HepG2 (cell line): ENCODE data around the gene SPP2. TPM values are rescaled to one million over a fixed set of nuclear protein-coding genes. Genes with fewer than 3 reads are reported as not detected.
A peak's percentile ranks its signal among the peaks of the same experiment; 100 is the strongest.

Source experiments
- ATAC-seq: fragments of 200-7000 bp; cut with Tn5 transposase; 3 replicates; pipeline ENCODE4 v1.9.1; 2020; ENCODE audit warnings: mild to moderate bottlenecking, moderate library complexity
- BruUV-seq: library from RNA; stranded (reverse); fragments of 400-500 nt; replicated peaks from 2 replicates; lab custom pipeline; 2021; lab: Mats Ljungman, UMichigan
- CTCF ChIA-PET: fragments of 300-600 bp; formaldehyde crosslinking; extraction: SDS; loops from one replicate; lab custom pipeline; 2021; ENCODE audit warnings: low total read pairs, inconsistent platforms, low intra/inter-chr PET ratio; lab: Yijun Ruan, JAX
- POLR2A ChIA-PET: fragments of 350-600 bp; sonication (Branson Sonifier 250); formaldehyde crosslinking; loops from one replicate; lab custom pipeline; 2020; ENCODE audit warnings: antibody characterized with exemption, inconsistent platforms; lab: Yijun Ruan, JAX
- DNase-seq: peaks from one replicate; pipeline ENCODE4 v3.0.0-alpha.2; 2015; ENCODE audit warnings: low spot score
- FAIRE-seq: peaks from 3 replicates; lab custom pipeline; 2011; peaks lifted over from hg19 to GRCh38; lab: Jason Lieb, UNC
- H2AFZ ChIP-seq: one replicate; pipeline ENCODE4 v1.6.1; 2011; ENCODE audit warnings: low read length, inconsistent platforms
- H3K27ac ChIP-seq: fragments of 300-600 bp; 3 replicates; pipeline ENCODE4 v1.8.0; 2011; ENCODE audit warnings: mixed run types, mild to moderate bottlenecking, mixed read lengths, low read length, inconsistent platforms; ENCODE audit not compliant: insufficient read depth; ENCODE audit errors: extremely low read length
- H3K27me3 ChIP-seq, 2 experiments: fragments of 200-600 bp in 1 of 2; 2 replicates in 1 of 2; 3 replicates in 1 of 2; pipeline versions ENCODE4 v1.6.0 to v1.8.0; 2011; ENCODE audit warnings: low read length in 2 of 2, mild to moderate bottlenecking in 2 of 2, moderate library complexity in 2 of 2, inconsistent platforms in 1 of 2; ENCODE audit not compliant: insufficient read depth in 2 of 2, control insufficient read depth in 1 of 2
- H3K36me3 ChIP-seq, 2 experiments: fragments of 200-600 bp in 1 of 2; replicated peaks in 1 of 2; 2 replicates in 1 of 2; 3 replicates in 1 of 2; pipeline versions ENCODE4 v1.5.1 to v1.8.0; 2011; ENCODE audit warnings: low read length in 2 of 2, inconsistent platforms in 1 of 2; ENCODE audit not compliant: insufficient read depth in 2 of 2, control insufficient read depth in 1 of 2
- H3K4me1 ChIP-seq: 2 replicates; pipeline ENCODE4 v1.5.1; 2012; ENCODE audit warnings: low read length, inconsistent platforms; ENCODE audit not compliant: insufficient read depth
- H3K4me2 ChIP-seq: 2 replicates; pipeline ENCODE4 v1.6.0; 2011; ENCODE audit warnings: low read depth, low read length, inconsistent platforms
- H3K4me3 ChIP-seq, 3 experiments: fragments of 200-600 bp in 1 of 3; sonication (generic), shearing (Covaris generic) in 1 of 3; replicated peaks in 1 of 3; 2 replicates each; pipeline ENCODE4 v1.5.1; 2011 to 2016; ENCODE audit warnings: low read length in 3 of 3, inconsistent platforms in 2 of 3, low read depth in 2 of 3, mild to moderate bottlenecking in 2 of 3, control low read depth in 1 of 3, mixed read lengths in 1 of 3; ENCODE audit not compliant: insufficient read depth in 1 of 3
- H3K79me2 ChIP-seq: one replicate; pipeline ENCODE4 v1.6.1; 2011; ENCODE audit warnings: low read length, inconsistent platforms; ENCODE audit not compliant: insufficient read depth
- H3K9ac ChIP-seq: 2 replicates; pipeline ENCODE4 v1.6.0; 2011; ENCODE audit warnings: mild to moderate bottlenecking, low read depth, low read length, inconsistent platforms; ENCODE audit not compliant: insufficient read depth
- H3K9me3 ChIP-seq: 2 replicates; pipeline ENCODE4 v1.5.1; 2012; ENCODE audit warnings: mild to moderate bottlenecking, low read length
- H4K20me1 ChIP-seq: 2 replicates; pipeline ENCODE4 v1.6.0; 2011; ENCODE audit warnings: inconsistent platforms, mild to moderate bottlenecking, low read length, moderate library complexity; ENCODE audit not compliant: insufficient read depth
- ATF1 ChIP-seq: IDR thresholded peaks from 2 replicates; pipeline ENCODE4 v1.6.1; 2016; ENCODE audit warnings: mild to moderate bottlenecking, control low read depth
- CEBPB ChIP-seq: IDR thresholded peaks from 2 replicates; pipeline ENCODE4 v1.6.1; 2011; ENCODE audit warnings: low read depth, low read length, improper control_type of control experiment, borderline replicate concordance
- ELF1 ChIP-seq: sonication (generic); formaldehyde crosslinking; IDR thresholded peaks from 2 replicates; pipeline ENCODE4 v1.4.0; 2020; ENCODE audit warnings: missing genetic modification reagents
- FOXO1 ChIP-seq: sonication (generic); formaldehyde crosslinking; IDR thresholded peaks from 2 replicates; pipeline ENCODE4 v1.4.0; 2020; ENCODE audit warnings: missing genetic modification reagents
- GTF3A ChIP-seq: sonication (generic); formaldehyde crosslinking; conservative IDR thresholded peaks from 2 replicates; pipeline ENCODE4 v1.4.0; 2020; ENCODE audit warnings: mild to moderate bottlenecking, missing genetic modification reagents
- HOXD1 ChIP-seq: sonication (generic); formaldehyde crosslinking; IDR thresholded peaks from 2 replicates; pipeline ENCODE4 v1.5.0; 2020; ENCODE audit warnings: missing genetic modification reagents
- U2AF1 ChIP-seq: fragments of 200-400 bp; formaldehyde crosslinking; optimal IDR thresholded peaks from 2 replicates; pipeline ENCODE3; 2017; ENCODE audit warnings: mild to moderate bottlenecking, low read depth, low read length
- ZC3H13 ChIP-seq: sonication (generic); formaldehyde crosslinking; IDR thresholded peaks from 2 replicates; pipeline ENCODE4 v1.8.1; 2023; ENCODE audit warnings: mild to moderate bottlenecking, missing genetic modification reagents, moderate library complexity
- ZNF12 ChIP-seq: sonication (generic); formaldehyde crosslinking; IDR thresholded peaks from 2 replicates; pipeline ENCODE4 v1.5.0; 2020; ENCODE audit warnings: missing genetic modification reagents
- ZNF224 ChIP-seq: sonication (generic); formaldehyde crosslinking; IDR thresholded peaks from 2 replicates; pipeline ENCODE4 v1.5.0; 2020; ENCODE audit warnings: mild to moderate bottlenecking, missing genetic modification reagents
- ZNF329 ChIP-seq: sonication (generic); formaldehyde crosslinking; IDR thresholded peaks from 2 replicates; pipeline ENCODE4 v1.9.0; 2021; ENCODE audit warnings: low read depth, mild to moderate bottlenecking, missing genetic modification reagents
- ZNF660 ChIP-seq: sonication (generic); formaldehyde crosslinking; IDR thresholded peaks from 2 replicates; pipeline ENCODE4 v1.5.1; 2020; ENCODE audit warnings: mild to moderate bottlenecking, low read depth, missing genetic modification reagents, borderline replicate concordance
- ZNF672 ChIP-seq: sonication (generic); formaldehyde crosslinking; IDR thresholded peaks from 2 replicates; pipeline ENCODE4 v1.8.1; 2022; ENCODE audit warnings: missing genetic modification reagents
- ZNF790 ChIP-seq: sonication (generic); formaldehyde crosslinking; IDR thresholded peaks from 2 replicates; pipeline ENCODE4 v1.8.0; 2022; ENCODE audit warnings: missing genetic modification reagents, mild to moderate bottlenecking, borderline replicate concordance
- ZSCAN9 ChIP-seq: IDR thresholded peaks from 2 replicates; pipeline ENCODE4 v1.6.1; 2016; ENCODE audit warnings: borderline replicate concordance
- WGBS: methylation state at CpG from one replicate; pipeline ENCODE4 v1.1.6; 2017; ENCODE audit warnings: low lambda C conversion rate; 5-methylcytosine and 5-hydroxymethylcytosine counted together
- in situ Hi-C: cut with HindIII; loops from 2 replicates; pipeline ENCODE4 v1.10.0; 2017; ENCODE audit warnings: low pct_unique_long_range_greater_than_20kb; ENCODE audit not compliant: extremely low pct_ligation_motif_present
- intact Hi-C: fragments of 100-400 bp; cut with micrococcal nuclease; formaldehyde crosslinking; loops from one replicate; pipeline ENCODE4 v1.10.0; 2022; ENCODE audit not compliant: unreplicated experiment
- polyA plus RNA-seq, 8 experiments: library from polyadenylated mRNA; depleted of rRNA in 3 of 8; stranded (reverse) in 7 of 8; unstranded in 1 of 8; fragments of >200 nt; fragmentation: Illumina TruSeq in 4 of 8; extraction: Trizol in 4 of 8; gene quantifications; 2 replicates each; pipeline versions ENCODE4 v1.2.1 to v1.2.3, GENCODE V29; 2011 to 2016; ENCODE audit warnings: low read depth in 4 of 8, missing spikeins in 1 of 8, mixed read lengths in 1 of 8; ENCODE audit not compliant: insufficient read depth in 1 of 8
- total RNA-seq, 5 experiments: library from RNA; depleted of rRNA; stranded (reverse); fragments of >200 nt; fragmentation: Illumina TruSeq; extraction: Trizol; gene quantifications; 2 replicates each; pipeline ENCODE4 v1.2.3, GENCODE V29; 2016; ENCODE audit warnings: low read depth in 1 of 5
- TF ChIP-seq, protein P1 (sequence below): IDR thresholded peaks from 2 replicates; pipeline ENCODE4 v1.4.0; 2020; ENCODE audit warnings: mild to moderate bottlenecking, missing genetic modification reagents
- TF ChIP-seq, protein P2 (sequence below): sonication (generic); formaldehyde crosslinking; IDR thresholded peaks from 2 replicates; pipeline ENCODE4 v1.5.0; 2020; ENCODE audit warnings: missing genetic modification reagents
- TF ChIP-seq, protein P3 (sequence below): sonication (generic); formaldehyde crosslinking; conservative IDR thresholded peaks from 2 replicates; pipeline ENCODE4 v1.5.0; 2020; ENCODE audit warnings: missing genetic modification reagents

SPP2 gene
- total and polyA plus RNA-seq, 2 of the 13 experiments (the other 11 are each of a cell fraction or from before 2014, with no cell fraction given), result not detected

DNA sequence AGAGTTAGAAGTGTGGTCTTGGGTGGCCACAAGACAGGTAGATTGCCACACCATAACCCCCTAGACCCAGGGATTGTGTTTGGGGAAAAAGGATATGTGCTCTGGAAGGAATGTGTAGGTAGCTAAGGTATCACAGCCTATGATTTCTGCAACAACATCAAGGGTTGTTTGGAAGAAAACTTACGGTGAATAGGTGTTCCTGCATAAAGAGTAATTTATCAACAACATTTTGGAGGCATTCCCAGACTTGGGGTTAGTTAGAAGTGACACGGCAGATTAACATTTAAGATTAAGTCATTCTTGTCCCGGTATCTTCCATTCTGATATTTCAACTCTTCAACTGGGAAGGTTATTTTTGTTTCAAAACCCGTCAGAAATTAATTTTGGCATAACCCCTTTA, 65.5 kb downstream of the SPP2 start:
- no peak overlapping the region for H3K27ac ChIP-seq
- POLR2A ChIA-PET, result no interaction called here
- FAIRE-seq, result no peak

DNA sequence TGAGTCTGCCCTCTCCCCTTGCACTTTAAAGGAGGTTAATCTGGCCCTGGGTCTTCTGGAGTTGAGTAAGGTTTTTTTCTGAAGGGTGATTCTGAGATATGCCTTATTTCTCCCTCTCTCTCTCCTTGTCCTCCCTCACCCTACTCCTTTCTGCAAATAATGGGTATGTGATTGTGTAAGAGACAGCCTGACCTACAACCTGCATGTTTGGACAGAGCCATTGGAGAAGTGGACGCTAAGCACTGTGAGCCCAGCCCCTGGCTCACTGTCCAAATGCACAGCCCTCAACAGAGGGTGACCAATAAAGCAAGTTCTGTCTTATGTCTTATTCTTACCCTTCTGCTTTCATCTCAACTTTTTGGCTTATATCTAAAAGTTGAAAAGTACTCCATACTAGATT, 71.5 kb downstream of the SPP2 start:
- no peak for TF ChIP-seq GTF3A (CRISPR knock-in tag)
- no peak for TF ChIP-seq ATF1 (CRISPR knock-in tag)
- TF ChIP-seq, protein P1, sequence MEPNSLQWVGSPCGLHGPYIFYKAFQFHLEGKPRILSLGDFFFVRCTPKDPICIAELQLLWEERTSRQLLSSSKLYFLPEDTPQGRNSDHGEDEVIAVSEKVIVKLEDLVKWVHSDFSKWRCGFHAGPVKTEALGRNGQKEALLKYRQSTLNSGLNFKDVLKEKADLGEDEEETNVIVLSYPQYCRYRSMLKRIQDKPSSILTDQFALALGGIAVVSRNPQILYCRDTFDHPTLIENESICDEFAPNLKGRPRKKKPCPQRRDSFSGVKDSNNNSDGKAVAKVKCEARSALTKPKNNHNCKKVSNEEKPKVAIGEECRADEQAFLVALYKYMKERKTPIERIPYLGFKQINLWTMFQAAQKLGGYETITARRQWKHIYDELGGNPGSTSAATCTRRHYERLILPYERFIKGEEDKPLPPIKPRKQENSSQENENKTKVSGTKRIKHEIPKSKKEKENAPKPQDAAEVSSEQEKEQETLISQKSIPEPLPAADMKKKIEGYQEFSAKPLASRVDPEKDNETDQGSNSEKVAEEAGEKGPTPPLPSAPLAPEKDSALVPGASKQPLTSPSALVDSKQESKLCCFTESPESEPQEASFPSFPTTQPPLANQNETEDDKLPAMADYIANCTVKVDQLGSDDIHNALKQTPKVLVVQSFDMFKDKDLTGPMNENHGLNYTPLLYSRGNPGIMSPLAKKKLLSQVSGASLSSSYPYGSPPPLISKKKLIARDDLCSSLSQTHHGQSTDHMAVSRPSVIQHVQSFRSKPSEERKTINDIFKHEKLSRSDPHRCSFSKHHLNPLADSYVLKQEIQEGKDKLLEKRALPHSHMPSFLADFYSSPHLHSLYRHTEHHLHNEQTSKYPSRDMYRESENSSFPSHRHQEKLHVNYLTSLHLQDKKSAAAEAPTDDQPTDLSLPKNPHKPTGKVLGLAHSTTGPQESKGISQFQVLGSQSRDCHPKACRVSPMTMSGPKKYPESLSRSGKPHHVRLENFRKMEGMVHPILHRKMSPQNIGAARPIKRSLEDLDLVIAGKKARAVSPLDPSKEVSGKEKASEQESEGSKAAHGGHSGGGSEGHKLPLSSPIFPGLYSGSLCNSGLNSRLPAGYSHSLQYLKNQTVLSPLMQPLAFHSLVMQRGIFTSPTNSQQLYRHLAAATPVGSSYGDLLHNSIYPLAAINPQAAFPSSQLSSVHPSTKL (CRISPR knock-in tag), result no peak
- TF ChIP-seq ZNF660, result no peak
- peak; percentile 60; the same call in 1 of the 2 replicates for TF ChIP-seq CEBPB
- TF ChIP-seq, protein P2, sequence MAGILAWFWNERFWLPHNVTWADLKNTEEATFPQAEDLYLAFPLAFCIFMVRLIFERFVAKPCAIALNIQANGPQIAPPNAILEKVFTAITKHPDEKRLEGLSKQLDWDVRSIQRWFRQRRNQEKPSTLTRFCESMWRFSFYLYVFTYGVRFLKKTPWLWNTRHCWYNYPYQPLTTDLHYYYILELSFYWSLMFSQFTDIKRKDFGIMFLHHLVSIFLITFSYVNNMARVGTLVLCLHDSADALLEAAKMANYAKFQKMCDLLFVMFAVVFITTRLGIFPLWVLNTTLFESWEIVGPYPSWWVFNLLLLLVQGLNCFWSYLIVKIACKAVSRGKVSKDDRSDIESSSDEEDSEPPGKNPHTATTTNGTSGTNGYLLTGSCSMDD (CRISPR knock-in tag), result no peak
- no peak for TF ChIP-seq ZNF224 (CRISPR knock-in tag)
- TF ChIP-seq, protein P3, sequence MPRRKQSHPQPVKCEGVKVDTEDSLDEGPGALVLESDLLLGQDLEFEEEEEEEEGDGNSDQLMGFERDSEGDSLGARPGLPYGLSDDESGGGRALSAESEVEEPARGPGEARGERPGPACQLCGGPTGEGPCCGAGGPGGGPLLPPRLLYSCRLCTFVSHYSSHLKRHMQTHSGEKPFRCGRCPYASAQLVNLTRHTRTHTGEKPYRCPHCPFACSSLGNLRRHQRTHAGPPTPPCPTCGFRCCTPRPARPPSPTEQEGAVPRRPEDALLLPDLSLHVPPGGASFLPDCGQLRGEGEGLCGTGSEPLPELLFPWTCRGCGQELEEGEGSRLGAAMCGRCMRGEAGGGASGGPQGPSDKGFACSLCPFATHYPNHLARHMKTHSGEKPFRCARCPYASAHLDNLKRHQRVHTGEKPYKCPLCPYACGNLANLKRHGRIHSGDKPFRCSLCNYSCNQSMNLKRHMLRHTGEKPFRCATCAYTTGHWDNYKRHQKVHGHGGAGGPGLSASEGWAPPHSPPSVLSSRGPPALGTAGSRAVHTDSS, result no peak
- Histone ChIP-seq H3K27me3 (no peaks in the 10 kb centered on the region), H3K9me3 (no peaks in the 10 kb centered on the region), H3K27ac (no peak overlapping the region), H3K4me2 (no peak overlapping the region), H2AFZ (no peak overlapping the region), H3K79me2 (no peaks in the 10 kb centered on the region), H3K36me3 (no peaks in the 10 kb centered on the region), H3K4me3 (no peak overlapping the region), H3K9ac (no peak overlapping the region), H4K20me1 (no peaks in the 10 kb centered on the region), H3K4me1 (no peaks in the 10 kb centered on the region)
- ATAC-seq (no peak), DNase-seq (no peak), FAIRE-seq (peak; percentile 21)
- POLR2A ChIA-PET, result no interaction called here
- no TSS peak for BruUV-seq
- in situ Hi-C loops (no loop called here), intact Hi-C loops (no loop called here)
- CTCF ChIA-PET, result no interaction called here
- 0% methylated on average over 1 of the region's 1 CpG for WGBS

More for the DNA sequence above, 65.5 kb downstream of the SPP2 start:
- intact Hi-C loops, result no loop called here
- CTCF ChIA-PET, result no interaction called here
- no peaks in the 10 kb centered on the region for H3K4me1 ChIP-seq
- 41% methylated on average over 4 of the region's 4 CpGs for WGBS
- ATAC-seq, result no peak
- in situ Hi-C loops, result no loop called here
- no peaks in the 10 kb centered on the region for H3K27me3 ChIP-seq
- no peak for DNase-seq
- no peak overlapping the region for H3K4me3 ChIP-seq
- no peaks in the 10 kb centered on the region for H3K9me3 ChIP-seq
- no peak for TF ChIP-seq ZNF672 (CRISPR knock-in tag)
- TF ChIP-seq ELF1 (CRISPR knock-in tag), result no peak
- no peak for TF ChIP-seq HOXD1 (CRISPR knock-in tag)
- TF ChIP-seq ZNF790 (CRISPR knock-in tag), result no peak
- TF ChIP-seq ZSCAN9, result no peak
- TF ChIP-seq FOXO1, result no peak
- no peak for TF ChIP-seq U2AF1
- TF ChIP-seq ZNF12 (CRISPR knock-in tag), result no peak
- TF ChIP-seq ZNF329 (CRISPR knock-in tag), result no peak
- no peak for TF ChIP-seq ZC3H13
- no peak overlapping the region for H3K4me2 ChIP-seq
- H3K79me2 ChIP-seq, result no peaks in the 10 kb centered on the region
- H2AFZ ChIP-seq, result no peak overlapping the region
- H4K20me1 ChIP-seq, result no peaks in the 10 kb centered on the region; the same call in 1 of the 2 replicates
- no peaks in the 10 kb centered on the region for H3K36me3 ChIP-seq
- no TSS peak for BruUV-seq
- H3K9ac ChIP-seq, result no peak overlapping the region
